SK-N-SH treated with all-trans-retinoic acid at 6 μM for 48 hours (cell line): ENCODE data around the gene SHC1.

Source experiments
- GLIS3 ChIP-seq: fragments of 250-450 bp; sonication (Bioruptor Pico); IDR thresholded peaks from 2 replicates; pipeline ENCODE4 v1.5.0; 2020; ENCODE audit warnings: mild to moderate bottlenecking, moderate library complexity
- PPARA ChIP-seq: fragments of 250-450 bp; sonication (Bioruptor Pico); IDR thresholded peaks from 2 replicates; pipeline ENCODE4 v1.5.0; 2020; ENCODE audit warnings: mild to moderate bottlenecking, borderline replicate concordance
- ZC3H10 ChIP-seq: fragments of 250-450 bp; sonication (Bioruptor Pico); IDR thresholded peaks from 2 replicates; pipeline ENCODE4 v1.5.1; 2021; ENCODE audit warnings: mild to moderate bottlenecking, moderate library complexity

DNA sequence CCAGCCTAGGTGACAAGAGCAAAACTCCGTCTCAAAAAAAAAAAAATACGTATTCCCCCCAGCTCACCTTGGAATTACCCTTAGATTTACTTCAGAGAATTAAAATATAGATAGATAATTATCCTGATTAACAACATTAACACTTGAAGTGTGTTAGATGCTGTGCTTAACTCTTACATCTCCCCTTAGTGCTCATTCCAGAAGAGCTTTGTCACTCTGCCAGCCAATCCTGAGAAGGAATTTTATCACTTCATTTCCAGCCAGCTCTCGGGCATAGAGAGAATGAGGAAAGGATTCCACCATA lies 1.6 kb upstream of the SHC1 start:
- TF ChIP-seq ZC3H10 (no peak), GLIS3 (CRISPR knock-in tag) (no peak), PPARA (CRISPR knock-in tag) (no peak)
